Activated CD4-positive, CD25-positive, alpha-beta regulatory T cell treated with anti-CD3 and anti-CD28 coated beads, Interleukin-2, amount 50 U/mL, for 24 hours (primary cell): ENCODE data around the gene OR2A42.
A peak's percentile ranks its signal among the peaks of the same experiment; 100 is the strongest.
"Not testable (repeated sequence)": the region's sequence is repeated elsewhere in the genome, so short reads cannot be mapped to it uniquely, and the experiment has no call there.

ENCODE experiments used
- ATAC-seq, 2 donors: fragments of 150-1000 bp; cut with Tn5 transposase; one replicate each; pipeline ENCODE4 v1.10.0; 2021; ENCODE audit warnings: mild to moderate bottlenecking in 1 of 2, moderate library complexity in 1 of 2

OR2A42 gene

GRCh38 chr7:144220531-144220930, 18.9 kb downstream of the OR2A42 start:
- not testable (repeated sequence) for ATAC-seq

DNA sequence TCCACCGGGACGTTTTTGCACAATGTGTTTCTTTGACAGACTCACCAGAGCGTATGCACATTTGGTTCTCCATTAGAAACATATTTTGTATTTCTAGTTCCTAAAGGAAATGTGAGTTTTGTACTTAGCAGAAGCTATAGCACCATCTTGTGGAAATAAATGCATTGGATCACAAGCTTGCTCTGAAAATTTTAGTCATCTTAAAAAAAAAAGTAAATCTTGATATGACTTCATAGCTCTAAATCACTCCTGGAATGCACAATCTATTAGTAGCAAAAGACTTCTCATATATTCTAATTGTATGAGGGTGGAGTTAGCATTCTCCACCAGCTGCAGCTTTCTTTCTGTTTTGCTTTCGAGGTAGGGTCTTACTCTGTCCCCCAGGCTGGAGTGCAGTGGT, 20.3 kb downstream of the OR2A42 start:
- ATAC-seq: peak; percentile 75 to 82

DNA sequence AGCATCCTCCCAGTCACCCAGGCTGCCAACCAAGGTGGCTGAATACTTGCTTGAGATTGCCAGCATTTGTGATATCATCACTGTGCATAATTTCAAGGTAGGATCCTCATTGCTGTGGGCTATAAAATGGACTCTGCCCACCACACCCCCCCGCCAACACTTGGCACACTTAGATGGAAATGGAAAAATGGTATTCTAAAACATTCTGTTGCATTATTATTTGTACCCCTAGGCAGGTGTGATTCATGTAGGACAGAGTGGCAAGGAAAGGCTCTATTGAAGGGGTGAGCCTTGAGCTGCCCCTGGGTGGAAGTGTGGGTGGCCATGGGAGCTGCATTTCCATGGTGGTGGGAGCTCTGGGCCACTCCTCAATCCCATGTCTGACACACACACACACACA, 20.8 kb downstream of the OR2A42 start:
- ATAC-seq: not testable (repeated sequence)

DNA sequence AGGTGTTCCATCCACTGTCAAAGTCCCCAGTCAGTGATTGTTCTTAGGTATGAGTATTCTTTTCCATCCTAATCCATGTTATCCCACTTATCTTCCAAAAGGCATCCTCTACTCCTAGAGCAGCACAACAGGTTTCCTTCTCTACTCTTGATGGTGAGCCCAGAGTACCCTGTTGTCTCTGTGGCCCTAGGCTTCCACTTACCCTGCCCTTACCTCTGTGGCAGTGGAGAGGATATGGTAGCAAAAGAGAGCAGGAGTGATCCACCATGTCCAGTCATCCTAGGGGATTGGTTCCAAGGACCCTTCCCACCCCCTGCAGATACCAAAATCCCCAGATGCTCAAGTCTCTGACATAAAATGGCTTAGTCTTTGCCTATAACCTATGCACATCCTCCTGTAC, 22.2 kb downstream of the OR2A42 start:
- ATAC-seq: not testable (repeated sequence)

GRCh38 chr7:144205306-144205705, 34.1 kb downstream of the OR2A42 start:
- ATAC-seq: peak; percentile 69 to 72

DNA sequence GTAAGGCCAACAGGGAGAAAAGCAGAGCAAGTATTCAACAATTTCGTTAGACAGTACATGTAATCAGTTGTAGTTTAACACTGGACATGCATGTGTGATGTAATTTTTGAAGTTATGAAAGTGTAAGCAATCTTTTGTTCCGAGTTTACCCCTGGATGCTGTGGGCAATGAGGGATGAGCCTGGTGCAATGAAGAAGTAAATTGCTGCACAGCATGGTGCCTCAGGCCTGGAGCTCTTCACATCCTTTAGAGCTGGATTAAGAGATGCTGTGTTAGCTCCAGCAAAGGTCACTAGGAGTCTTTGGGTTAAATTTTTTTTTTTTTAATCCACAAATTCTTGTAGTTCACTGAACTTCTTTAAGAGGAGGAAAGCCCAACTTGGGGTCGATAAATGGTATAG, 36.3 kb downstream of the OR2A42 start:
- ATAC-seq: not testable (repeated sequence)

DNA sequence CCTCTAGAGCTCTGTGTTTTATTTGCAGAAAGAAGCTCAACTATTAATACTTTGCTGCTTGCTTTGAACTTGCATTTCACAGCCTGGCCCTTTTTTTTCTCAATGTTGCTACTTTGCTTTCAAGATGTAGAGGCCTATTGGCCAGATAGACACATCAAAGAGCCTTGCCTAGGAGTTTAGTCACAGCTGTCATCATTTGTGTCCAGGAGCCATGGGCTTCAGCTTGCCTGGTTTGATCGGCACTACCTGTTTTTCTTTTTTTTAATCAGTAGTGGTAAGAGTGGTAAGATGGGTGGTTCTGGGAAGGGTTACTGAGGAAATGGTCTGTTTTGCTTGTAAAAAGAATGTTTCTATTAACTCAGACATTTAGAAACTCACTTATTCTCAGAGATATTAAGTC, 37.4 kb downstream of the OR2A42 start:
- ATAC-seq: peak; percentile 75 to 77

- not testable (repeated sequence) for ATAC-seq
Observed at GRCh38 chr7:144198934-144199333, 40.5 kb downstream of the OR2A42 start.

GRCh38 chr7:144195212-144195872, 44.1 kb downstream of the OR2A42 start, which contains the start of gene ARHGEF35:
Gene ARHGEF35, minus strand, starts transcription at chr7:144195833. Its CDS starts 7,450 bp downstream, at chr7:144188383.
- peak; percentile 61 to 62 for ATAC-seq

- ATAC-seq: not testable (repeated sequence)
Observed at GRCh38 chr7:144194453-144194852, 45.0 kb downstream of the OR2A42 start.

- ATAC-seq: peak; percentile 28 to 41
Observed at GRCh38 chr7:144193782-144194181, 45.6 kb downstream of the OR2A42 start.

GRCh38 chr7:144188578-144189171, 50.7 kb downstream of the OR2A42 start:
- ATAC-seq: peak in 1 of 2 donors; percentile 43

DNA sequence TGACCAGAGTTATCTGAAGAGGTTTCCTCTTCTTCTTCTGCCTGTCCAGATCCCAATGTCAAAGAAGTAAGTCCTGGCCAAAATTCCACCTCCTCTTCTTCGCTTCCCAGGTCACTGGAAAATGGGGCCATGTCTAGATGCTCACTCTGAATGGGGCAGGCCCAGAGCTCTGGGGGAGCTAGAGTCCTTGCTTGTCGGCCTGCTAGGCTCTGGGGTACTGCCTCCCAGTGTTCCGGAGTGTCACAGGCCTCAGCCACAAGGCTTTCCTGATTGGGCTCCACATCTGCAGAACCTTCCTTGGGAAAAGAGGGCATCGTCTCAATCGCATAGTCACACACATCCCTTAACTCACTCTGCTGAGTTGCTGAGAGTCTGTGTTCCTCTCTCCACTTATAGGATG, 51.6 kb downstream of the OR2A42 start:
- ATAC-seq: not testable (repeated sequence)

DNA sequence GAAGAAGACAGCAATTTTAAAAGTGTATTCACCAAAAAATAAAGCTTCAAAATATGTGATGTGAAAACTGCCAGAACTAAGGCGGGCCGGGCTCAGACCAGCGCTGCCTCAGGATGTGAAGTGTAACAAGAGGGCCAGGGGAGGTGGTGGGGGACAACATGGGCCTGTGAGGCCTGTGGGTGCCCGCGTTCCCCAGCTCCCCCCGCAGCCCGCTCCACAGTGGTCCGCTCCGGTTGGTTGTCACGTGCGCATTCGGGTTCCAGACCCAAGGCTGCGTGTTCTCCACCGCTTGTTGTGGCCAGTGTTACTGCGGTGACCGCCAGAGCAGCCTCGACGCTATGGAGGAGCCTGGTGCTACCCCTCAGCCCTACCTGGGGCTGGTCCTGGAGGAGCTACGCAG, 56.2 kb downstream of the OR2A42 start, which contains the start of gene CTAGE4:
CTAGE4 (plus strand) TSS at position 301 of the 400 bp plus-strand sequence; CDS start at position 339, 38 bp downstream.
- not testable (repeated sequence) for ATAC-seq

- ATAC-seq: not testable (repeated sequence)
Observed at GRCh38 chr7:144179165-144179479, 60.3 kb downstream of the OR2A42 start.

DNA sequence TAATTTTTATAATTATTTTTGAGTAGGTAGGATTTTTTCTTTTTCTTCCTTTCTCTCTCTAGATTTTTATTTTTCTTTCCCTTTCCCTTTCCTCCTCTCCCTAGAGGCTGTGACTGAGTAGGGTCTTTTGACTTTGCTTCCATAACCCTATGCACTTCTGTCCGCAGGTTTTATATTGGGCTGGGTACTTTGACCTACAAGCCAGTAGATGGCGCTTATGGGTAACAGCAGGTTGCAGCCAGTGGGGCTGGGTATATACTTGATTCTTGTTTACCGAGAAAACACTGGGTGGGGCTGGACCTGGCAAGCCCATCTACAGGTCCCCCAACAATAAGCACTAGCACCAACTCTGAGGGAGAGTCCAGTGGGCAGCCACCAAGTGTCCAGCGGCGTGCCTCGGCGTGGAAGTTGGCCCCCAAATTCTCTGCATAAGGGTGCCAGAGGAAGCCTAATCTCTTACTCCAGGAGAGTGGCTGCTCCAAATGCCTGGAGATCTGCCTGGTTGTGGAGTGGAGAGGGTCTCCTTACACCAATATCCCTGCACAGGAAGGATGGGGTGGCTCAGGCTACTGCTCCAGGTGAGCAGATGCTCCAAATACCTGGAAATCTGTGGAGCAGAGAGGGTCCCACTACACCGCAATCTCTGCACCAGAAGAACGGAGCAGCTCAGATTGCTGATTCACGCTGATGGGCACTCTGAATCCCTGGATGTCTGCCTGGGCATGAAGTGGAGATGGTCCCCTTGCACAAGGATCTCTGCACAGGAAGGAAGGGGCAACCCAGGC, 60.8 kb downstream of the OR2A42 start:
- ATAC-seq: peak; percentile 65 to 86
